Loucy (cell line): ENCODE measurements around the gene PABPN1L.

Source experiments
- H2AFZ ChIP-seq: fragments of 200-600 bp; sonication (generic); 2 replicates; pipeline ENCODE4 v1.6.0; 2016; ENCODE audit warnings: antibody characterized with exemption, mild to moderate bottlenecking, low read length, moderate library complexity
- H3F3A ChIP-seq: fragments of 200-600 bp; 2 replicates; pipeline ENCODE4 v1.6.0; 2016; ENCODE audit warnings: antibody characterized with exemption, low read depth, mild to moderate bottlenecking
- H3K27me3 ChIP-seq: fragments of 200-600 bp; sonication (generic); 2 replicates; pipeline ENCODE4 v1.6.1; 2014; ENCODE audit warnings: low read length, mild to moderate bottlenecking; ENCODE audit not compliant: insufficient read depth, poor library complexity, severe bottlenecking
- H3K36me3 ChIP-seq: fragments of 200-600 bp; sonication (generic); 2 replicates; pipeline ENCODE4 v1.6.1; 2016; ENCODE audit warnings: low read length; ENCODE audit not compliant: insufficient read depth
- H3K4me1 ChIP-seq: fragments of 200-600 bp; sonication (generic); 2 replicates; pipeline ENCODE4 v1.5.1; 2014; ENCODE audit warnings: low read length, mild to moderate bottlenecking; ENCODE audit not compliant: insufficient read depth, poor library complexity, severe bottlenecking
- H3K4me2 ChIP-seq: fragments of 200-600 bp; sonication (generic); 2 replicates; pipeline ENCODE4 v1.6.0; 2014; ENCODE audit warnings: antibody characterized with exemption, low read length, low read depth, mild to moderate bottlenecking; ENCODE audit not compliant: poor library complexity, severe bottlenecking
- H3K4me3 ChIP-seq: fragments of 200-600 bp; sonication (generic); 2 replicates; pipeline ENCODE4 v1.5.1; 2014; ENCODE audit warnings: low read length, mild to moderate bottlenecking, mixed read lengths; ENCODE audit not compliant: poor library complexity, severe bottlenecking
- H3K79me2 ChIP-seq: fragments of 200-600 bp; sonication (generic); 2 replicates; pipeline ENCODE4 v1.6.1; 2014; ENCODE audit warnings: low read length; ENCODE audit not compliant: insufficient read depth
- H3K9ac ChIP-seq: fragments of 200-600 bp; sonication (generic); 2 replicates; pipeline ENCODE4 v1.6.0; 2014; ENCODE audit warnings: mild to moderate bottlenecking, low read depth, low read length, moderate library complexity; ENCODE audit not compliant: poor library complexity, severe bottlenecking
- H3K9me2 ChIP-seq: fragments of 200-600 bp; sonication (generic); replicated peaks from 2 replicates; pipeline ENCODE4 v1.6.1; 2016; ENCODE audit warnings: low read depth, low read length, mixed read lengths
- H3K9me3 ChIP-seq: fragments of 200-600 bp; sonication (generic); 2 replicates; pipeline ENCODE4 v1.6.1; 2014; ENCODE audit warnings: mild to moderate bottlenecking, antibody characterized with exemption, low read length, low read depth; ENCODE audit not compliant: insufficient read depth
- H4K20me1 ChIP-seq: fragments of 200-600 bp; sonication (generic); 2 replicates; pipeline ENCODE4 v1.6.0; 2014; ENCODE audit warnings: antibody characterized with exemption, low read length, mild to moderate bottlenecking; ENCODE audit not compliant: insufficient read depth, poor library complexity, severe bottlenecking
- EZH2phosphoT487 ChIP-seq: fragments of 200-600 bp; IDR thresholded peaks from 2 replicates; pipeline ENCODE4 v1.6.1; 2018; ENCODE audit warnings: antibody characterized with exemption, mild to moderate bottlenecking, moderate library complexity, borderline replicate concordance
- TF ChIP-seq, protein P1 (sequence below): fragments of 200-600 bp; sonication (generic); conservative IDR thresholded peaks from 2 replicates; pipeline ENCODE4 v1.5.1; 2014; ENCODE audit warnings: mild to moderate bottlenecking, antibody characterized with exemption, low read length

Gene PABPN1L

DNA sequence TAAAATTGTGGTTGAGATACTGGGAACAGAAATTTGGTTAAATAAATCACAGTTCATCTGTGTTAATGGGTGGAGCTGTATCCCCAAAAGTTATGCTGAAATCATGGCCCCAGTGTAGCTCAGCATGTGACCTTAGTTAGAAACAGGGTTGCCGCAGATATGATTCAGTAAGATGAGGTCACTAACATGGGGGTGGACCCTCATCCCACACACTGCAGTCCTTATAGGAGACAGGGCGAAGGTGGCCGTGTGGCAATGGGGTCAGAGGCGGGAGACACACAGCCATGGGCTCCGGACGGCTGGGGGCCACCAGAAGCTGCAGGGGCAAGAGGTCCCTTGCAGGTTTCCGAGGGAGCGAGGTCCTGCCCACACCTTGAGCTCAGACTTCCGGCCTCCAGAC lies 20.4 kb downstream of the PABPN1L start:
- Histone ChIP-seq H3K9me3 (no peaks in the 10 kb centered on the region), H3K9ac (no peak overlapping the region), H3K4me1 (no peaks in the 10 kb centered on the region), H3K4me2 (no peak overlapping the region), H3K79me2 (no peaks in the 10 kb centered on the region), H3F3A (no peaks in the 10 kb centered on the region), H2AFZ (no peak overlapping the region), H3K27me3 (no peaks in the 10 kb centered on the region), H3K36me3 (no peaks in the 10 kb centered on the region), H3K4me3 (no peak overlapping the region), H3K9me2 (no peaks in the 10 kb centered on the region), H4K20me1 (no peaks in the 10 kb centered on the region)
- TF ChIP-seq, protein P1, sequence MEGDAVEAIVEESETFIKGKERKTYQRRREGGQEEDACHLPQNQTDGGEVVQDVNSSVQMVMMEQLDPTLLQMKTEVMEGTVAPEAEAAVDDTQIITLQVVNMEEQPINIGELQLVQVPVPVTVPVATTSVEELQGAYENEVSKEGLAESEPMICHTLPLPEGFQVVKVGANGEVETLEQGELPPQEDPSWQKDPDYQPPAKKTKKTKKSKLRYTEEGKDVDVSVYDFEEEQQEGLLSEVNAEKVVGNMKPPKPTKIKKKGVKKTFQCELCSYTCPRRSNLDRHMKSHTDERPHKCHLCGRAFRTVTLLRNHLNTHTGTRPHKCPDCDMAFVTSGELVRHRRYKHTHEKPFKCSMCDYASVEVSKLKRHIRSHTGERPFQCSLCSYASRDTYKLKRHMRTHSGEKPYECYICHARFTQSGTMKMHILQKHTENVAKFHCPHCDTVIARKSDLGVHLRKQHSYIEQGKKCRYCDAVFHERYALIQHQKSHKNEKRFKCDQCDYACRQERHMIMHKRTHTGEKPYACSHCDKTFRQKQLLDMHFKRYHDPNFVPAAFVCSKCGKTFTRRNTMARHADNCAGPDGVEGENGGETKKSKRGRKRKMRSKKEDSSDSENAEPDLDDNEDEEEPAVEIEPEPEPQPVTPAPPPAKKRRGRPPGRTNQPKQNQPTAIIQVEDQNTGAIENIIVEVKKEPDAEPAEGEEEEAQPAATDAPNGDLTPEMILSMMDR, result no peak
- TF ChIP-seq EZH2phosphoT487, result no peak

DNA sequence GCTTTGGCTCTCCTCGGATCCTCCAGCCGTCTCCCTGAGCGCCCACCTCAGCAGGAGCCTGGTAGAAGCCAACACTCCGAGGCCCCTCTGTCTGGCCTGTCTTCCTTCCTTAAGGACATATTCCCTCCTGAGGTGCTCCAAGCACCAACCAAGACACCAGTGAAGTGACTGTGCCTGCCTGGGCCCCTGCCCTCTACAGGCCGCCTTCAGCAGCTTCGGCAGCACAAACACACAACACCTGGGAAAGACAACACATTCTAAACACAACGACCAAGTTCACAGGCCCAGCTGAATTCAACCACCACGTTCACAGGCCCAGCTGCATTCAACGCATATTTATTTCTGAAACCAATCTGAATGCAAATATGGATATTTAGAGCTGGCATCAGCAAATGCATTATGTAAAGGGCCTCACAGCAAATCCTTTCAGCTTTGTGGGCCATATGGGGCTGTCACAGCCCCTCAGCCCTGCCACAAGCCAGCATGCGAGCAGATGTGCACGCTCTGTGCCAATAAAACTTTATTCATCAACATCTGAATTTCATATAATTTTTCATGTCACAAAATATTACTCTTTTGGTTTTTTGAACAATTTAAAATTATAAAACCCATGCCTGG lies 21.9 kb downstream of the PABPN1L start:
- no peaks in the 10 kb centered on the region for H3K27me3 ChIP-seq
- H2AFZ ChIP-seq, result no peak overlapping the region
- no peak overlapping the region for H3K4me2 ChIP-seq
- H3K9me3 ChIP-seq, result no peaks in the 10 kb centered on the region
- TF ChIP-seq, protein P1, result no peak
- no peak for TF ChIP-seq EZH2phosphoT487
- H4K20me1 ChIP-seq, result no peaks in the 10 kb centered on the region
- no peaks in the 10 kb centered on the region for H3K79me2 ChIP-seq
- no peaks in the 10 kb centered on the region for H3F3A ChIP-seq
- H3K4me1 ChIP-seq, result no peaks in the 10 kb centered on the region
- no peaks in the 10 kb centered on the region for H3K9me2 ChIP-seq
- no peaks in the 10 kb centered on the region for H3K36me3 ChIP-seq
- H3K9ac ChIP-seq, result no peak overlapping the region
- H3K4me3 ChIP-seq, result no peak overlapping the region

DNA sequence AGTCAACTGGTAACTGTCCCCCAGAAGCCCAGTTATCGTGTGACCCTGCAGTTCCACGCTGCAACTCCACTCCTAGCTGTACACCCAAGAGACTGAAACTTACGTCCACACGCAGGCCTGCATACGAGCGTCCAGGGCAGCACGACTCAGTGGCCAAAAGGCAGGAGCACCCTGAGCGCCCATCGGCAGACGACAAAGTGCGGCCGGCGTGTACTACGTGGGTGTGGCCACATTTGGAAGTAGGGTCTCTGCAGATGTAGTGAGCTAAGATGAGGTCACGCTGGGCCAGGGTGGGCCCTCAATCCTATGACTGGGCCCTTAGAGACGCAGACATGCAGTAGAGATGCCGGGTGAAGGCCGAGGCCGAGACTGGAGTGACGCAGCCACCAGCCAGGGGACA lies 23.2 kb downstream of the PABPN1L start:
- Histone ChIP-seq H3K4me2 (no peak overlapping the region), H3K36me3 (no peaks in the 10 kb centered on the region), H2AFZ (no peak overlapping the region), H3K9ac (no peak overlapping the region), H3K4me3 (no peak overlapping the region), H3K9me2 (no peaks in the 10 kb centered on the region), H3F3A (no peaks in the 10 kb centered on the region), H4K20me1 (no peaks in the 10 kb centered on the region), H3K27me3 (no peaks in the 10 kb centered on the region), H3K9me3 (no peaks in the 10 kb centered on the region), H3K79me2 (no peaks in the 10 kb centered on the region), H3K4me1 (no peaks in the 10 kb centered on the region)
- TF ChIP-seq, protein P1, result no peak
- no peak for TF ChIP-seq EZH2phosphoT487
